Keratinocyte (primary cell): ENCODE measurements around the gene CES5A. TPM values are rescaled to one million over a fixed set of nuclear protein-coding genes. Genes with fewer than 3 reads are reported as not detected.

ENCODE experiments used
- DNase-seq: peaks from one replicate; pipeline ENCODE4 v3.0.0-alpha.2; 2011; ENCODE audit warnings: low read depth, missing footprints, low spot score
- FAIRE-seq: peaks from 2 replicates; lab custom pipeline; 2011; peaks lifted over from hg19 to GRCh38; lab: Jason Lieb, UNC
- H2AFZ ChIP-seq: 2 replicates; pipeline ENCODE4 v1.6.0; 2012; ENCODE audit warnings: low read length, control low read depth, inconsistent platforms; ENCODE audit not compliant: control insufficient read depth
- H3K27ac ChIP-seq: 2 replicates; pipeline ENCODE4 v1.5.1; 2011; ENCODE audit warnings: low read length; ENCODE audit not compliant: control insufficient read depth, insufficient read depth
- H3K27me3 ChIP-seq: 3 replicates; pipeline ENCODE4 v1.6.0; 2011; ENCODE audit warnings: low read length; ENCODE audit not compliant: control insufficient read depth, insufficient read depth; ENCODE audit errors: extremely low read depth
- H3K36me3 ChIP-seq, 2 experiments: 2 replicates in 1 of 2; 3 replicates in 1 of 2; pipeline ENCODE4 v1.5.1; 2011; ENCODE audit warnings: low read length in 2 of 2, mild to moderate bottlenecking in 1 of 2; ENCODE audit not compliant: control insufficient read depth in 2 of 2, insufficient read depth in 2 of 2; ENCODE audit errors: extremely low read depth in 1 of 2
- H3K4me1 ChIP-seq: 3 replicates; pipeline ENCODE4 v1.5.1; 2011; ENCODE audit warnings: low read length; ENCODE audit not compliant: control insufficient read depth, insufficient read depth; ENCODE audit errors: extremely low read depth
- H3K4me2 ChIP-seq: 3 replicates; pipeline ENCODE4 v1.6.0; 2011; ENCODE audit warnings: low read depth, low read length; ENCODE audit not compliant: control insufficient read depth, insufficient read depth; ENCODE audit errors: extremely low read depth
- H3K4me3 ChIP-seq, 3 experiments: fragments of 200-600 bp in 1 of 3; sonication (generic) in 1 of 3; 2 replicates in 2 of 3; 3 replicates in 1 of 3; pipeline ENCODE4 v1.5.1; 2011 to 2016; ENCODE audit warnings: low read length in 3 of 3, mild to moderate bottlenecking in 3 of 3, control low read depth in 2 of 3, inconsistent platforms in 1 of 3, low read depth in 1 of 3, mixed read lengths in 1 of 3, mixed run types in 1 of 3, moderate library complexity in 1 of 3; ENCODE audit not compliant: control insufficient read depth in 2 of 3, insufficient read depth in 2 of 3; ENCODE audit errors: extremely low read depth in 1 of 3
- H3K79me2 ChIP-seq: 2 replicates; pipeline ENCODE4 v1.6.0; 2012; ENCODE audit warnings: low read length; ENCODE audit not compliant: control insufficient read depth, insufficient read depth
- H3K9ac ChIP-seq: 3 replicates; pipeline ENCODE4 v1.6.0; 2011; ENCODE audit warnings: low read length; ENCODE audit not compliant: control insufficient read depth, insufficient read depth; ENCODE audit errors: extremely low read depth
- H3K9me1 ChIP-seq: 3 replicates; pipeline ENCODE4 v1.6.0; 2011; ENCODE audit warnings: low read length; ENCODE audit not compliant: control insufficient read depth, insufficient read depth; ENCODE audit errors: extremely low read depth
- H3K9me3 ChIP-seq: 2 replicates; pipeline ENCODE4 v1.5.1; 2012; ENCODE audit warnings: low read depth, low read length; ENCODE audit not compliant: control insufficient read depth
- H4K20me1 ChIP-seq: 3 replicates; pipeline ENCODE4 v1.6.0; 2011; ENCODE audit warnings: low read length; ENCODE audit not compliant: control insufficient read depth, insufficient read depth; ENCODE audit errors: extremely low read depth
- CTCF ChIP-seq, 3 experiments: IDR thresholded peaks in 1 of 3; conservative IDR thresholded peaks in 1 of 3; optimal IDR thresholded peaks in 1 of 3; 2 replicates in 2 of 3; 3 replicates in 1 of 3; pipeline versions ENCODE3 to v1.5.1; 2011; ENCODE audit warnings: low read length in 3 of 3, mild to moderate bottlenecking in 3 of 3, moderate library complexity in 2 of 3, control low read depth in 1 of 3, inconsistent platforms in 1 of 3; ENCODE audit not compliant: insufficient read depth in 2 of 3; ENCODE audit errors: extremely low read depth in 1 of 3
- EZH2 ChIP-seq: IDR thresholded peaks from one replicate; pipeline ENCODE4 v1.6.1; 2012; ENCODE audit warnings: inconsistent platforms, mild to moderate bottlenecking, low read length, moderate library complexity
- dilution Hi-C: fragments of 300-500 bp; cut with MboI; formaldehyde crosslinking; loops from one replicate; pipeline ENCODE4 v1.7.0; 2020; ENCODE audit warnings: low sequenced_read_pairs; ENCODE audit not compliant: extremely low pct_ligation_motif_present
- polyA plus RNA-seq, 5 experiments: library from polyadenylated mRNA; depleted of rRNA in 3 of 5; stranded (reverse) in 3 of 5; stranded (forward) in 1 of 5; unstranded in 1 of 5; fragments of >200 nt; gene quantifications; 1 replicate in 1 of 5; 2 replicates in 3 of 5; 3 replicates in 1 of 5; pipeline versions ENCODE4 v1.2.1 to v1.2.3, GENCODE V29; 2011 to 2012; ENCODE audit warnings: missing spikeins in 2 of 5, low read depth in 1 of 5, low replicate concordance in 1 of 5

CES5A gene
- polyA plus RNA-seq, 1 donor (not counting 4 experiments of a cell fraction or from before 2014, with no cell fraction given), result not detected

- no peaks in the 10 kb centered on the region for H3K9me1 ChIP-seq
- no peak overlapping the region for H3K4me2 ChIP-seq
- FAIRE-seq (no peak), DNase-seq (no peak)
- no peaks in the 10 kb centered on the region for H3K4me1 ChIP-seq
- H3K36me3 ChIP-seq, result no peaks in the 10 kb centered on the region
- H4K20me1 ChIP-seq, result no peaks in the 10 kb centered on the region
- no peak overlapping the region for H3K27ac ChIP-seq
- H3K4me3 ChIP-seq, result no peak overlapping the region
- H2AFZ ChIP-seq, result no peak overlapping the region
- dilution Hi-C loops, result no loop called here
- no peaks in the 10 kb centered on the region for H3K79me2 ChIP-seq
- no peak overlapping the region for H3K9ac ChIP-seq
- no peak for TF ChIP-seq EZH2
- peaks cover 3% of the 10 kb centered on the region for H3K9me3 ChIP-seq
- no peaks in the 10 kb centered on the region for H3K27me3 ChIP-seq
Measured at GRCh38 chr16:55900616-55901393, 25.6 kb upstream of the CES5A start.

GRCh38 chr16:55899857-55900256 lies 24.7 kb upstream of the CES5A start:
- no peak overlapping the region for H2AFZ ChIP-seq
- no peak overlapping the region for H3K4me3 ChIP-seq
- H3K9me1 ChIP-seq, result no peaks in the 10 kb centered on the region
- H3K27me3 ChIP-seq, result no peaks in the 10 kb centered on the region
- DNase-seq, result no peak
- dilution Hi-C loops, result no loop called here
- H3K9me3 ChIP-seq, result peaks cover 3% of the 10 kb centered on the region
- H3K27ac ChIP-seq, result no peak overlapping the region
- no peaks in the 10 kb centered on the region for H3K36me3 ChIP-seq
- H3K79me2 ChIP-seq, result no peaks in the 10 kb centered on the region
- TF ChIP-seq CTCF (optimal IDR thresholded peaks at IDR 0.05 in 1 of 3, IDR thresholded peaks at IDR 0.05 in 1 of 3, conservative IDR thresholded peaks at IDR 0.05 in 1 of 3; ENCODE audit: extremely low read depth in 1 of 3, insufficient read depth in 2 of 3, low read length in 3 of 3) (no peak), EZH2 (no peak)
- H3K9ac ChIP-seq, result no peak overlapping the region
- H3K4me2 ChIP-seq, result no peak overlapping the region
- H3K4me1 ChIP-seq, result no peaks in the 10 kb centered on the region
- no peaks in the 10 kb centered on the region for H4K20me1 ChIP-seq
- no peak for FAIRE-seq
